ENCODE data around the gene AR. TPM values are rescaled to one million over a fixed set of nuclear protein-coding genes. Genes with fewer than 3 reads are reported as not detected.

The AR gene, protein sequence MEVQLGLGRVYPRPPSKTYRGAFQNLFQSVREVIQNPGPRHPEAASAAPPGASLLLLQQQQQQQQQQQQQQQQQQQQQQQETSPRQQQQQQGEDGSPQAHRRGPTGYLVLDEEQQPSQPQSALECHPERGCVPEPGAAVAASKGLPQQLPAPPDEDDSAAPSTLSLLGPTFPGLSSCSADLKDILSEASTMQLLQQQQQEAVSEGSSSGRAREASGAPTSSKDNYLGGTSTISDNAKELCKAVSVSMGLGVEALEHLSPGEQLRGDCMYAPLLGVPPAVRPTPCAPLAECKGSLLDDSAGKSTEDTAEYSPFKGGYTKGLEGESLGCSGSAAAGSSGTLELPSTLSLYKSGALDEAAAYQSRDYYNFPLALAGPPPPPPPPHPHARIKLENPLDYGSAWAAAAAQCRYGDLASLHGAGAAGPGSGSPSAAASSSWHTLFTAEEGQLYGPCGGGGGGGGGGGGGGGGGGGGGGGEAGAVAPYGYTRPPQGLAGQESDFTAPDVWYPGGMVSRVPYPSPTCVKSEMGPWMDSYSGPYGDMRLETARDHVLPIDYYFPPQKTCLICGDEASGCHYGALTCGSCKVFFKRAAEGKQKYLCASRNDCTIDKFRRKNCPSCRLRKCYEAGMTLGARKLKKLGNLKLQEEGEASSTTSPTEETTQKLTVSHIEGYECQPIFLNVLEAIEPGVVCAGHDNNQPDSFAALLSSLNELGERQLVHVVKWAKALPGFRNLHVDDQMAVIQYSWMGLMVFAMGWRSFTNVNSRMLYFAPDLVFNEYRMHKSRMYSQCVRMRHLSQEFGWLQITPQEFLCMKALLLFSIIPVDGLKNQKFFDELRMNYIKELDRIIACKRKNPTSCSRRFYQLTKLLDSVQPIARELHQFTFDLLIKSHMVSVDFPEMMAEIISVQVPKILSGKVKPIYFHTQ
- 1 to 10 TPM; 2.9 to 8.2 TPM for total RNA-seq

DNA sequence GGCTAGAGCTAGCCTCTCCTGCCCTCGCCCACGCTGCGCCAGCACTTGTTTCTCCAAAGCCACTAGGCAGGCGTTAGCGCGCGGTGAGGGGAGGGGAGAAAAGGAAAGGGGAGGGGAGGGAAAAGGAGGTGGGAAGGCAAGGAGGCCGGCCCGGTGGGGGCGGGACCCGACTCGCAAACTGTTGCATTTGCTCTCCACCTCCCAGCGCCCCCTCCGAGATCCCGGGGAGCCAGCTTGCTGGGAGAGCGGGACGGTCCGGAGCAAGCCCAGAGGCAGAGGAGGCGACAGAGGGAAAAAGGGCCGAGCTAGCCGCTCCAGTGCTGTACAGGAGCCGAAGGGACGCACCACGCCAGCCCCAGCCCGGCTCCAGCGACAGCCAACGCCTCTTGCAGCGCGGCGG lies at the start of gene AR:
Gene AR, plus strand, starts transcription at position 204 of the 400 bp plus-strand sequence. CDS start 1,126 bp downstream, outside the sequence.
- H3K9me3 ChIP-seq = no peaks in the 10 kb centered on the region
- peak; percentile 21 to 62 (median 46) for DNase-seq
- ATAC-seq = peak; percentile 61
- WGBS, 2 donors = 2 to 3% methylated on average over 13 to 21 of the region's 30 CpGs
- H3K27me3 ChIP-seq = no peaks in the 10 kb centered on the region
- H3K4me3 ChIP-seq = no peak within 1 kb of the TSS
- no peak for TF ChIP-seq POLR2A (IDR thresholded peaks at IDR 0.05)
- TF ChIP-seq, protein P1, sequence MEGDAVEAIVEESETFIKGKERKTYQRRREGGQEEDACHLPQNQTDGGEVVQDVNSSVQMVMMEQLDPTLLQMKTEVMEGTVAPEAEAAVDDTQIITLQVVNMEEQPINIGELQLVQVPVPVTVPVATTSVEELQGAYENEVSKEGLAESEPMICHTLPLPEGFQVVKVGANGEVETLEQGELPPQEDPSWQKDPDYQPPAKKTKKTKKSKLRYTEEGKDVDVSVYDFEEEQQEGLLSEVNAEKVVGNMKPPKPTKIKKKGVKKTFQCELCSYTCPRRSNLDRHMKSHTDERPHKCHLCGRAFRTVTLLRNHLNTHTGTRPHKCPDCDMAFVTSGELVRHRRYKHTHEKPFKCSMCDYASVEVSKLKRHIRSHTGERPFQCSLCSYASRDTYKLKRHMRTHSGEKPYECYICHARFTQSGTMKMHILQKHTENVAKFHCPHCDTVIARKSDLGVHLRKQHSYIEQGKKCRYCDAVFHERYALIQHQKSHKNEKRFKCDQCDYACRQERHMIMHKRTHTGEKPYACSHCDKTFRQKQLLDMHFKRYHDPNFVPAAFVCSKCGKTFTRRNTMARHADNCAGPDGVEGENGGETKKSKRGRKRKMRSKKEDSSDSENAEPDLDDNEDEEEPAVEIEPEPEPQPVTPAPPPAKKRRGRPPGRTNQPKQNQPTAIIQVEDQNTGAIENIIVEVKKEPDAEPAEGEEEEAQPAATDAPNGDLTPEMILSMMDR (IDR thresholded peaks at IDR 0.05) = no peak
- peaks cover 17% of the 10 kb centered on the region for H3K4me1 ChIP-seq
- intact Hi-C loops (cut with DNase I) = no loop called here
- peak within 1 kb of the TSS in 2 of 4 donors; percentile 21 to 28 for H3K27ac ChIP-seq
- H3K36me3 ChIP-seq (replicated peaks in 1 of 2; ENCODE audit: insufficient read depth in 1 of 2, low read depth in 2 of 2) = no peaks in the 10 kb centered on the region

DNA sequence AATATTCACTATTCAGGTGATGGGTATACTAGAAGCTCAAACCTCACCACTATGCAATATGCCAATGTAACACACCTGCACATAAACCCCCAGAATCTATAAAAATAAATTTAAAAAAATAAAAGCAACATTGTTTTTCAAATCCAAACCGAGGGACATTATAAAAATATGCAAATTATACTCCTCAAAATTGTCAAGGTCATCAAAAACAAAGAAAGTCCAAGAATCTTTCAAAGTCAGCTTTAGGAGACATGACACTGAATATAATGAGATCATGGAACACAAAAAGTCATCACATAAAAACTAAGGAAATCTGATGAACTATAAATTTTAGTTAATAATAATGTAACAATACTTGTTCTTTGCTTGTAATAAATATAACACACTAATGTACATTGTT lies 43.2 kb upstream of the AR start:
- Histone ChIP-seq H3K27me3 (no peaks in the 10 kb centered on the region), H3K4me1 (no peaks in the 10 kb centered on the region), H3K27ac (no peak overlapping the region), H3K4me3 (no peak overlapping the region), H3K9me3 (no peaks in the 10 kb centered on the region), H3K36me3 (replicated peaks in 1 of 2; ENCODE audit: insufficient read depth in 1 of 2, low read depth in 2 of 2) (no peaks in the 10 kb centered on the region)
- no peak for ATAC-seq
- TF ChIP-seq, protein P1 (IDR thresholded peaks at IDR 0.05) = no peak
- TF ChIP-seq POLR2A (IDR thresholded peaks at IDR 0.05) = no peak
- DNase-seq = no peak
- WGBS, 2 donors = 22 to 41% methylated on average over 1 of the region's 1 CpG
- intact Hi-C loops (cut with DNase I) = no loop called here

DNA sequence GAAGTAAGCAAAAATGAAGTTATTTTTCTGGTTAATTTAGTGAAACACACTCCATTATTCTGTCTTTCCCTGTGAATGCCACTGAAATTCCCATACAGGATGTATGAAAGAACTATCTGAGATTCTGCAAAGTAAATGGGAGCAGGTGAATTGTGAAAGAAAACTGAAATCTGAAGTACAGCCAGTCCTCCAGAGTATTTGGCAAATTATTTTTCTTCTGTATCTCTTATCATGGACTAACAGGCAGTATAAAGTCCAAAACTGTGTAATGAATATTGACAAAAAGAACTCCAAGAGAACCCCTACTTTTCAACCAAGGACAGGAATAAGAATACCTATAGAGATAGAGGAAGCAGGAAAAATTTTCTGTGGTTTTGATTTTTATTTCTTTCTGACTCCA lies 40.8 kb upstream of the AR start:
- no peak for ATAC-seq

DNA sequence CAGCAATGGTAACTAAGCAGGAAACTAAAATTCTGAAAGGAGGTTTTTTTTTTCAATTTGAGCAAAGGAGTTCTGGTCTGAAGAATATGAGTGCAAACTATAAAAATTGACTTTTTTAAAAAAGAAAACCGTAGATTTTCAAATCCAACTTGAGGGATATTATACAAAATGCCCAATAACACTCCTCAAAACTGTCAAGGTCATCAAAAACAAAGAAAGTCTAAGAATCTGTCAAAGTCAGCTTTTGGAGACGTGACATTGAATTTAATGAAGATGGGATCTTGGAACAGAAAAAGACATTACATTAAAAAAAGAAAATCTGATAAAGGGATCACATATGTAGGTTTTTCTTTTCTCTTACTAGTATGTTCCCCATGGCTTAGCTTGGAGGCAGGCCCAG lies 40.4 kb upstream of the AR start:
- TF ChIP-seq, protein P1 (IDR thresholded peaks at IDR 0.05) = no peak
- TF ChIP-seq POLR2A (IDR thresholded peaks at IDR 0.05) = no peak
- WGBS, 2 donors = 36 to 41% methylated on average over 2 of the region's 2 CpGs

More for the DNA sequence above, 40.8 kb upstream of the AR start:
- Histone ChIP-seq H3K4me3 (no peak overlapping the region), H3K4me1 (no peaks in the 10 kb centered on the region), H3K9me3 (no peaks in the 10 kb centered on the region), H3K36me3 (replicated peaks in 1 of 2; ENCODE audit: insufficient read depth in 1 of 2, low read depth in 2 of 2) (no peaks in the 10 kb centered on the region), H3K27ac (no peak overlapping the region), H3K27me3 (no peaks in the 10 kb centered on the region)
- TF ChIP-seq, protein P1 (IDR thresholded peaks at IDR 0.05) = no peak
- intact Hi-C loops (cut with DNase I) = no loop called here
- no peak for DNase-seq

More for the DNA sequence above, 40.4 kb upstream of the AR start:
- intact Hi-C loops (cut with DNase I) = no loop called here
- ATAC-seq (no peak), DNase-seq (no peak)
- Histone ChIP-seq H3K27ac (no peak overlapping the region), H3K27me3 (no peaks in the 10 kb centered on the region), H3K4me1 (no peaks in the 10 kb centered on the region), H3K36me3 (replicated peaks in 1 of 2; ENCODE audit: insufficient read depth in 1 of 2, low read depth in 2 of 2) (no peaks in the 10 kb centered on the region), H3K4me3 (no peak overlapping the region), H3K9me3 (no peaks in the 10 kb centered on the region)

Data from body of pancreas (tissue), 4 donors.